Astrocyte (in vitro differentiated cells and primary cell): ENCODE results near the gene PRRT3. TPM values are rescaled to one million over a fixed set of nuclear protein-coding genes. Genes with fewer than 3 reads are reported as not detected.

ENCODE experiments used
- DNase-seq: peaks from one replicate; pipeline ENCODE4 v3.0.0-alpha.2; 2010; ENCODE audit warnings: low read depth
- FAIRE-seq: peaks from 2 replicates; lab custom pipeline; 2011; peaks lifted over from hg19 to GRCh38; lab: Jason Lieb, UNC
- H2AFZ ChIP-seq: 2 replicates; pipeline ENCODE4 v1.6.0; 2012; ENCODE audit warnings: low read depth, low read length, inconsistent platforms
- H3K27ac ChIP-seq: 2 replicates; pipeline ENCODE4 v1.5.1; 2011; ENCODE audit warnings: low read depth, low read length, inconsistent platforms
- H3K27me3 ChIP-seq: 2 replicates; pipeline ENCODE4 v1.6.0; 2011; ENCODE audit warnings: low read length, inconsistent platforms; ENCODE audit not compliant: insufficient read depth
- H3K36me3 ChIP-seq: 2 replicates; pipeline ENCODE4 v1.5.1; 2011; ENCODE audit warnings: low read length, inconsistent platforms; ENCODE audit not compliant: insufficient read depth
- H3K4me1 ChIP-seq: 2 replicates; pipeline ENCODE4 v1.5.1; 2011; ENCODE audit warnings: low read length, inconsistent platforms; ENCODE audit not compliant: insufficient read depth
- H3K4me2 ChIP-seq: 2 replicates; pipeline ENCODE4 v1.6.0; 2012; ENCODE audit warnings: low read length, inconsistent platforms
- H3K4me3 ChIP-seq: 2 replicates; pipeline ENCODE4 v1.5.1; 2011; ENCODE audit warnings: low read depth, mild to moderate bottlenecking, low read length, inconsistent platforms; ENCODE audit not compliant: insufficient read depth
- H3K79me2 ChIP-seq: 2 replicates; pipeline ENCODE4 v1.6.0; 2012; ENCODE audit warnings: mild to moderate bottlenecking, low read length, inconsistent platforms; ENCODE audit not compliant: insufficient read depth
- H3K9ac ChIP-seq: 2 replicates; pipeline ENCODE4 v1.6.0; 2012; ENCODE audit warnings: mild to moderate bottlenecking, low read length, inconsistent platforms
- H3K9me3 ChIP-seq: 2 replicates; pipeline ENCODE4 v1.5.1; 2012; ENCODE audit warnings: low read depth, mild to moderate bottlenecking, low read length, inconsistent platforms; ENCODE audit not compliant: insufficient read depth
- H4K20me1 ChIP-seq: 2 replicates; pipeline ENCODE4 v1.6.0; 2012; ENCODE audit warnings: low read length, inconsistent platforms; ENCODE audit not compliant: insufficient read depth
- H3K27ac Mint-ChIP-seq: one replicate; pipeline ENCODE4 v1.8.0; 2021; ENCODE audit warnings: mild to moderate bottlenecking, mixed read lengths; ENCODE audit not compliant: unreplicated experiment
- H3K27me3 Mint-ChIP-seq: one replicate; pipeline ENCODE4 v1.8.0; 2021; ENCODE audit warnings: low read depth, mixed read lengths; ENCODE audit not compliant: unreplicated experiment
- H3K36me3 Mint-ChIP-seq: one replicate; pipeline ENCODE4 v1.8.0; 2021; ENCODE audit warnings: low read depth, mixed read lengths; ENCODE audit not compliant: unreplicated experiment
- H3K4me1 Mint-ChIP-seq: one replicate; pipeline ENCODE4 v1.8.0; 2021; ENCODE audit warnings: low read depth, mixed read lengths; ENCODE audit not compliant: unreplicated experiment
- H3K4me3 Mint-ChIP-seq: one replicate; pipeline ENCODE4 v1.8.0; 2021; ENCODE audit warnings: mild to moderate bottlenecking, moderate library complexity, mixed read lengths; ENCODE audit not compliant: unreplicated experiment
- H3K9me3 Mint-ChIP-seq: one replicate; pipeline ENCODE4 v1.8.0; 2021; ENCODE audit warnings: mild to moderate bottlenecking, mixed read lengths; ENCODE audit not compliant: unreplicated experiment
- CTCF ChIP-seq: IDR thresholded peaks from 2 replicates; pipeline ENCODE4 v1.5.1; 2011; ENCODE audit warnings: low read depth, mild to moderate bottlenecking, inconsistent platforms, low read length, moderate library complexity; ENCODE audit not compliant: insufficient read depth
- EZH2 ChIP-seq: IDR thresholded peaks from 2 replicates; pipeline ENCODE4 v1.6.1; 2012; ENCODE audit warnings: mild to moderate bottlenecking, low read length, inconsistent platforms; ENCODE audit not compliant: insufficient read depth
- total RNA-seq: library from RNA; stranded (reverse); gene quantifications from 2 replicates; pipeline ENCODE4 v1.2.1, GENCODE V29; 2021

PRRT3 gene
- total RNA-seq, 1 donor from 2014 or later, result 2.4 TPM

GRCh38 chr3:9906480-9906879 is 45.7 kb downstream of the PRRT3 start:
- Histone ChIP-seq H3K79me2 (no peaks in the 10 kb centered on the region), H4K20me1 (no peaks in the 10 kb centered on the region), H3K36me3 (no peaks in the 10 kb centered on the region), H3K27ac (no peak overlapping the region), H3K27me3 (no peaks in the 10 kb centered on the region), H2AFZ (no peak overlapping the region), H3K4me2 (no peak overlapping the region), H3K4me3 (no peak overlapping the region), H3K9me3 (no peaks in the 10 kb centered on the region), H3K4me1 (peaks cover 16% of the 10 kb centered on the region), H3K9ac (no peak overlapping the region)
- peaks cover 1% of the 10 kb centered on the region for H3K9me3 Mint-ChIP-seq
- FAIRE-seq (no peak), DNase-seq (no peak)
- peaks cover 23% of the 10 kb centered on the region for H3K4me1 Mint-ChIP-seq
- H3K27ac Mint-ChIP-seq, result no peak overlapping the region
- H3K27me3 Mint-ChIP-seq, result no peaks in the 10 kb centered on the region
- TF ChIP-seq CTCF (no peak), EZH2 (no peak)
- H3K4me3 Mint-ChIP-seq, result no peak overlapping the region
- peaks cover 4% of the 10 kb centered on the region for H3K36me3 Mint-ChIP-seq

- FAIRE-seq (no peak), DNase-seq (no peak)
- H3K27me3 Mint-ChIP-seq, result no peaks in the 10 kb centered on the region
- no peak overlapping the region for H3K4me3 Mint-ChIP-seq
- peaks cover 23% of the 10 kb centered on the region for H3K4me1 Mint-ChIP-seq
- peak overlapping the region; percentile 79 for H3K27ac Mint-ChIP-seq
- Histone ChIP-seq H3K79me2 (no peaks in the 10 kb centered on the region), H3K4me3 (no peak overlapping the region), H3K4me2 (peak overlapping the region; percentile 83), H3K9ac (no peak overlapping the region), H3K27me3 (no peaks in the 10 kb centered on the region), H3K9me3 (no peaks in the 10 kb centered on the region), H4K20me1 (peaks cover 3% of the 10 kb centered on the region), H3K4me1 (peaks cover 16% of the 10 kb centered on the region), H3K27ac (no peak overlapping the region), H3K36me3 (no peaks in the 10 kb centered on the region), H2AFZ (no peak overlapping the region)
- no peak for TF ChIP-seq CTCF
- TF ChIP-seq EZH2, result no peak
- H3K9me3 Mint-ChIP-seq, result no peaks in the 10 kb centered on the region
- no peaks in the 10 kb centered on the region for H3K36me3 Mint-ChIP-seq
Observed at GRCh38 chr3:9903904-9904303, 48.3 kb downstream of the PRRT3 start.

- no peaks in the 10 kb centered on the region for H3K27me3 Mint-ChIP-seq
- H3K9me3 Mint-ChIP-seq, result no peaks in the 10 kb centered on the region
- no peaks in the 10 kb centered on the region for H3K9me3 ChIP-seq
- H3K27ac Mint-ChIP-seq, result peak overlapping the region; percentile 79
- no peaks in the 10 kb centered on the region for H3K79me2 ChIP-seq
- no peak overlapping the region for H3K4me3 ChIP-seq
- H3K27ac ChIP-seq, result peak overlapping the region; percentile 11
- H3K4me1 ChIP-seq, result peaks cover 16% of the 10 kb centered on the region
- no peak for FAIRE-seq
- H4K20me1 ChIP-seq, result peaks cover 9% of the 10 kb centered on the region
- peak overlapping the region; percentile 63 for H3K9ac ChIP-seq
- DNase-seq, result no peak
- no peaks in the 10 kb centered on the region for H3K27me3 ChIP-seq
- peak overlapping the region; percentile 10 for H3K4me3 Mint-ChIP-seq
- H3K36me3 Mint-ChIP-seq, result no peaks in the 10 kb centered on the region
- H3K4me1 Mint-ChIP-seq, result peaks cover 27% of the 10 kb centered on the region
- H3K36me3 ChIP-seq, result no peaks in the 10 kb centered on the region
- no peak for TF ChIP-seq EZH2
- H3K4me2 ChIP-seq, result peak overlapping the region; percentile 83
- peak overlapping the region; percentile 58 for H2AFZ ChIP-seq
Observed at GRCh38 chr3:9903238-9903624, 49.0 kb downstream of the PRRT3 start.
